Thyroid gland (tissue), 4 donors: ENCODE results near the gene MAMDC4. TPM values are rescaled to one million over a fixed set of nuclear protein-coding genes. Genes with fewer than 3 reads are reported as not detected.

Experiments used
- DNase-seq, 2 donors: peaks; one replicate each; pipeline ENCODE4 v3.0.0-alpha.2; 2019
- H3K27ac ChIP-seq, 3 donors: fragments of 200-600 bp; sonication (generic); 1 replicate in 2 of 3; 2 replicates in 1 of 3; pipeline ENCODE4 v1.5.1; 2016 to 2019; ENCODE audit warnings: mild to moderate bottlenecking in 1 of 3, moderate library complexity in 1 of 3
- H3K27me3 ChIP-seq: fragments of 200-600 bp; sonication (generic); one replicate; pipeline ENCODE4 v1.5.1; 2019
- H3K36me3 ChIP-seq, 2 donors: fragments of 200-600 bp; sonication (generic); one replicate each; pipeline ENCODE4 v1.5.1; 2016 to 2019
- H3K4me1 ChIP-seq, 2 donors: fragments of 200-600 bp; sonication (generic); one replicate each; pipeline ENCODE4 v1.5.1; 2017 to 2019
- H3K4me3 ChIP-seq, 3 donors: fragments of 200-600 bp; sonication (generic); replicated peaks in 1 of 3; 1 replicate in 2 of 3; 2 replicates in 1 of 3; pipeline ENCODE4 v1.5.1; 2016; ENCODE audit warnings: mild to moderate bottlenecking in 1 of 3
- H3K9me3 ChIP-seq: fragments of 200-600 bp; sonication (generic); one replicate; pipeline ENCODE4 v1.5.1; 2017
- POLR2A ChIP-seq, 2 donors: fragments of 450-650 bp; IDR thresholded peaks; one replicate each; pipeline ENCODE4 v1.6.1; 2017; ENCODE audit warnings: antibody characterized with exemption in 2 of 2, mild to moderate bottlenecking in 2 of 2, moderate library complexity in 1 of 2
- whole genome bisulfite sequencing, 2 donors: methylation state at CpG; one replicate each; pipeline ENCODE4 v1.1.5; 2017; 5-methylcytosine and 5-hydroxymethylcytosine counted together
- intact Hi-C: fragments of 100-400 bp; cut with DNase I; formaldehyde crosslinking; loops from one replicate; pipeline ENCODE4 v1.15.1; 2023
- total RNA-seq, 4 donors: library from RNA; depleted of rRNA; stranded (reverse); fragments of >200 nt; gene quantifications; one replicate each; pipeline ENCODE4 v1.2.3, GENCODE V29; 2016
- TF ChIP-seq, protein P1 (sequence below), 6 experiments: fragments of 200-600 bp in 3 of 6; fragments of 450-650 bp in 3 of 6; sonication (generic) in 3 of 6; IDR thresholded peaks; one replicate each; pipeline ENCODE4 v1.5.1; 2016 to 2019; ENCODE audit warnings: antibody characterized with exemption in 6 of 6, mild to moderate bottlenecking in 2 of 6, inconsistent platforms in 1 of 6, moderate library complexity in 1 of 6

MAMDC4 gene
- total RNA-seq, 4 donors from 2014 or later: 4.1 to 20.4 (median 9.0) TPM

DNA sequence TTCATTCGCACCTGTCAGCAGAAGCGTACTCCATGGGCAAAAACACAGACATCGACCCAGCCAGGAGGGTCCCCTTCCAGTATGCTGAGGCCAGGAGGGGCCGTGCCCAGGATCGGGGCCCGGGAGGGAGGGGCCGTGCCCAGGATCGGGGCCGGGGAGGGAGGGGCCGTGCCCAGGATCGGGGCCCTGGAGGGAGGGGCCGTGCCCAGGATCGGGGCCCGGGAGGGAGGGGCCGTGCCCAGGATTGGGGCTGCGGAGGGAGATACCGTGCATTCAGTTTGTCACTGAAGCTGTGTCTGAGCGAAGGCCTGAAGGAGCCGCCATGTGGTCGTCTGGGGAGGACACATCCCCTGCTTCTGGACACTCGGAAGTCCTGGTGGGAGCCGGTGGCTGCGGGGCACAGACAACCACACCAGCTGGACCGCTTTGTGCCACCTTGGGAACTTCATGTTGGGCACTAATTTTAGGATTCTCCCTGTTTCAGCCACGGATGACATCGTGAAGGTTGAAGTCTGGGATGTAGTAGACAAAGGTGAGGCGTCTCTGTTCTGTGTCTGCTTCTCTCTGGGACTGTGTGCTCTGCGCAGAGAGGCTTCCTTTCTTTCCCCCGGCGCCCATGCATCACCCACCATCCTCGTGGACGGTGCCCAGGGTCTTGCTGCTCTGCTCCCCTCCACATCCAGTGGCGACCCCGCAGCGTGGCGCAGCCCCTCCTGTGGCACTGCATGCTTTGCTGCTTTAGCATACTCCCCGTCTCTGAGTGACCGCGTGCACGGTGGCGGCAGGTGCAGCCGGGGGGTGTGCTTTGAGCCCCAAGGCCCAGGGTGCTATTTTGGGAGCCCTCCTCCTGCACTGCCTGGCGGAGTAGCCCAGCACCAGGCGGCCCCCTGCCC is 26.6 kb upstream of the MAMDC4 start:
- intact Hi-C loops: no loop called here
- Histone ChIP-seq H3K4me3 (no peak overlapping the region), H3K4me1 (no peaks in the 10 kb centered on the region), H3K27ac (no peak overlapping the region), H3K36me3 (peaks cover 33 to 44% of the 10 kb centered on the region in 2 donors), H3K9me3 (no peaks in the 10 kb centered on the region), H3K27me3 (no peaks in the 10 kb centered on the region)
- TF ChIP-seq, protein P1, sequence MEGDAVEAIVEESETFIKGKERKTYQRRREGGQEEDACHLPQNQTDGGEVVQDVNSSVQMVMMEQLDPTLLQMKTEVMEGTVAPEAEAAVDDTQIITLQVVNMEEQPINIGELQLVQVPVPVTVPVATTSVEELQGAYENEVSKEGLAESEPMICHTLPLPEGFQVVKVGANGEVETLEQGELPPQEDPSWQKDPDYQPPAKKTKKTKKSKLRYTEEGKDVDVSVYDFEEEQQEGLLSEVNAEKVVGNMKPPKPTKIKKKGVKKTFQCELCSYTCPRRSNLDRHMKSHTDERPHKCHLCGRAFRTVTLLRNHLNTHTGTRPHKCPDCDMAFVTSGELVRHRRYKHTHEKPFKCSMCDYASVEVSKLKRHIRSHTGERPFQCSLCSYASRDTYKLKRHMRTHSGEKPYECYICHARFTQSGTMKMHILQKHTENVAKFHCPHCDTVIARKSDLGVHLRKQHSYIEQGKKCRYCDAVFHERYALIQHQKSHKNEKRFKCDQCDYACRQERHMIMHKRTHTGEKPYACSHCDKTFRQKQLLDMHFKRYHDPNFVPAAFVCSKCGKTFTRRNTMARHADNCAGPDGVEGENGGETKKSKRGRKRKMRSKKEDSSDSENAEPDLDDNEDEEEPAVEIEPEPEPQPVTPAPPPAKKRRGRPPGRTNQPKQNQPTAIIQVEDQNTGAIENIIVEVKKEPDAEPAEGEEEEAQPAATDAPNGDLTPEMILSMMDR (IDR thresholded peaks at IDR 0.05): no peak
- TF ChIP-seq POLR2A (IDR thresholded peaks at IDR 0.05): no peak
- no peak for DNase-seq
- WGBS, 2 donors: 93 to 94% methylated on average over 35 to 38 of the region's 44 CpGs

DNA sequence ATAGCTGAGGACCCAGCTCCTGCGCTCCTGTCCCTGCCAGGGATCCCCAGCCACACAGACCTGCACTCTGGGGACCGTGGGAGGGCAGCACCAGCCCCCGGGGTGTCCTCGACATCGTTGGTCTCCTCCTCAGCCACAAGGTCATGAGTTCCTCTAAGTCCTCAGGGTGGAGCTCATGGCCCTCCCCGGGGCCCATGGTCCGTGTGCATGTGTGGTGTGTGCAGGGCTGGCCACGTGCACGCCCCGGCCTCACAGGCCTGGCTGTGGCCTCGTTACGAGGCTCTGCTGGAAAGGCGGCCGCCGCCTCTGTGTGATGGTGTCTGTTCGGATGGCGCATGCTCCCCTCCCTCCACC is 26.0 kb upstream of the MAMDC4 start:
- WGBS, 2 donors: 100% methylated on average over 5 to 8 of the region's 17 CpGs
- Histone ChIP-seq H3K27ac (no peak overlapping the region), H3K27me3 (no peaks in the 10 kb centered on the region), H3K9me3 (no peaks in the 10 kb centered on the region), H3K4me1 (no peaks in the 10 kb centered on the region), H3K4me3 (no peak overlapping the region), H3K36me3 (peaks cover 38 to 48% of the 10 kb centered on the region in 2 donors)
- DNase-seq: no peak
- TF ChIP-seq, protein P1 (IDR thresholded peaks at IDR 0.05): no peak
- no peak for TF ChIP-seq POLR2A (IDR thresholded peaks at IDR 0.05)
- intact Hi-C loops: no loop called here

GRCh38 chr9:136826703-136827582 is 25.2 kb upstream of the MAMDC4 start:
- no peak for DNase-seq
- H3K4me1 ChIP-seq: no peaks in the 10 kb centered on the region
- H3K4me3 ChIP-seq: no peak overlapping the region
- peaks cover 42 to 51% of the 10 kb centered on the region in 2 donors for H3K36me3 ChIP-seq
- no peaks in the 10 kb centered on the region for H3K27me3 ChIP-seq
- WGBS, 2 donors: 85 to 97% methylated on average over 12 to 15 of the region's 24 CpGs
- intact Hi-C loops: no loop called here
- TF ChIP-seq POLR2A (IDR thresholded peaks at IDR 0.05): no peak
- TF ChIP-seq, protein P1 (IDR thresholded peaks at IDR 0.05): no peak
- H3K27ac ChIP-seq: no peak overlapping the region
- H3K9me3 ChIP-seq: no peaks in the 10 kb centered on the region

- intact Hi-C loops: no loop called here
- TF ChIP-seq POLR2A (IDR thresholded peaks at IDR 0.05): no peak
- TF ChIP-seq, protein P1 (IDR thresholded peaks at IDR 0.05): no peak
- H3K4me3 ChIP-seq: no peak overlapping the region
- no peak overlapping the region for H3K27ac ChIP-seq
- 94 to 97% methylated on average over 11 to 14 of the region's 14 CpGs for WGBS, 2 donors
- H3K27me3 ChIP-seq: no peaks in the 10 kb centered on the region
- no peaks in the 10 kb centered on the region for H3K9me3 ChIP-seq
- DNase-seq: no peak
- no peaks in the 10 kb centered on the region for H3K4me1 ChIP-seq
- H3K36me3 ChIP-seq: peaks cover 50 to 59% of the 10 kb centered on the region in 2 donors
Measured at GRCh38 chr9:136827794-136828473, 24.2 kb upstream of the MAMDC4 start.
